Heart left ventricle (tissue), 13 donors: ENCODE measurements around the gene PCTP.

Experiments used
- CTCF ChIP-seq, 12 donors: fragments of 200-600 bp; sonication (generic) in 4 of 12; IDR thresholded peaks; one replicate each; pipeline versions ENCODE4 v1.5.0 to v1.8.0; 2018 to 2022; ENCODE audit warnings: antibody characterized with exemption in 12 of 12, mild to moderate bottlenecking in 5 of 12
- POLR2A ChIP-seq, 2 donors: fragments of 450-650 bp; IDR thresholded peaks; one replicate each; pipeline ENCODE4 v1.6.1; 2017; ENCODE audit warnings: antibody characterized with exemption in 2 of 2, mild to moderate bottlenecking in 2 of 2, moderate library complexity in 2 of 2
- donor health status: ischemic (EF 13 %, LVEDD 7.1; RV severe dilation, severe dysfunction).
- donor health status: DM: no; HTN: yes; CAD: no.
- donor health status: DM: no; HTN: no; CAD: no.
- donor health status: ischemic (EF 25% LVEDD 6.9; RV normal size, moderate dysfunction).
- donor health status: ischemic (EF 25% LVEDD 5.7; RV mildly dilated, moderate dysfunction).
- donor health status: ischemic (EF 35%, LVEDD 5.7; RV mildly dilated, moderate dysfunction).
- donor health status: nonischemic (EF 11% LVEDD 7.7; RV severe dilation, severe dysfunction).
- donor health status: DM: yes; HTN: yes; CAD: no.
- donor health status: PGD.
- donor health status: ischemic (EF 29% LVEDD 5.4; RV normal size, mild dysfunction).
- donor health status: nonischemic (EF 23%, LVEDD 6.1; RV moderate dilation, normal function).

- TF ChIP-seq POLR2A (IDR thresholded peaks at IDR 0.05), result no peak
- no peak for TF ChIP-seq CTCF (IDR thresholded peaks at IDR 0.05)
These were observed 63.1 kb downstream of the PCTP start for GRCh38 chr17:55813944-55814343.
